Upper lobe of right lung (tissue), 1 donor: ENCODE data around the gene CAP2. TPM values are rescaled to one million over a fixed set of nuclear protein-coding genes. Genes with fewer than 3 reads are reported as not detected.

ENCODE experiments used
- ATAC-seq: fragments of 200-7000 bp; cut with Tn5 transposase; one replicate; pipeline ENCODE4 v1.9.1; 2020; ENCODE audit warnings: mild to moderate bottlenecking, moderate library complexity
- DNase-seq: peaks from one replicate; pipeline ENCODE4 v3.0.0-alpha.2; 2020
- H3K27ac ChIP-seq: fragments of 200-600 bp; one replicate; pipeline ENCODE4 v1.8.0; 2022
- H3K27me3 ChIP-seq: fragments of 200-600 bp; one replicate; pipeline ENCODE4 v1.8.0; 2022; ENCODE audit warnings: mild to moderate bottlenecking
- H3K36me3 ChIP-seq: fragments of 200-600 bp; one replicate; pipeline ENCODE4 v1.8.0; 2022
- H3K4me1 ChIP-seq: fragments of 200-600 bp; one replicate; pipeline ENCODE4 v1.8.0; 2022
- H3K4me3 ChIP-seq: fragments of 200-600 bp; one replicate; pipeline ENCODE4 v1.8.0; 2022; ENCODE audit warnings: mild to moderate bottlenecking
- H3K9me3 ChIP-seq: fragments of 200-600 bp; one replicate; pipeline ENCODE4 v1.8.0; 2022
- intact Hi-C: fragments of 100-400 bp; cut with DNase I; formaldehyde crosslinking; loops from one replicate; pipeline ENCODE4 v1.11.0; 2022
- total RNA-seq: library from RNA; stranded (reverse); fragmentation: NEBNext Ultra II Directional; extraction: Animal tissue kit (Norgen Biotek cat#: 25700); gene quantifications from one replicate; pipeline ENCODE4 v1.2.1, GENCODE V29; 2021
- TF ChIP-seq, protein P1 (sequence below): fragments of 200-600 bp; IDR thresholded peaks from one replicate; pipeline ENCODE4 v1.8.0; 2022; ENCODE audit warnings: antibody characterized with exemption
- donor health status: DM: no; HTN: yes; CAD: no; lungs with severe emphysema.

CAP2 gene
- total RNA-seq, 1 donor from 2014 or later = 7.2 TPM

- no peak overlapping the region for H3K4me3 ChIP-seq
- H3K27ac ChIP-seq = no peak overlapping the region
- TF ChIP-seq, protein P1, sequence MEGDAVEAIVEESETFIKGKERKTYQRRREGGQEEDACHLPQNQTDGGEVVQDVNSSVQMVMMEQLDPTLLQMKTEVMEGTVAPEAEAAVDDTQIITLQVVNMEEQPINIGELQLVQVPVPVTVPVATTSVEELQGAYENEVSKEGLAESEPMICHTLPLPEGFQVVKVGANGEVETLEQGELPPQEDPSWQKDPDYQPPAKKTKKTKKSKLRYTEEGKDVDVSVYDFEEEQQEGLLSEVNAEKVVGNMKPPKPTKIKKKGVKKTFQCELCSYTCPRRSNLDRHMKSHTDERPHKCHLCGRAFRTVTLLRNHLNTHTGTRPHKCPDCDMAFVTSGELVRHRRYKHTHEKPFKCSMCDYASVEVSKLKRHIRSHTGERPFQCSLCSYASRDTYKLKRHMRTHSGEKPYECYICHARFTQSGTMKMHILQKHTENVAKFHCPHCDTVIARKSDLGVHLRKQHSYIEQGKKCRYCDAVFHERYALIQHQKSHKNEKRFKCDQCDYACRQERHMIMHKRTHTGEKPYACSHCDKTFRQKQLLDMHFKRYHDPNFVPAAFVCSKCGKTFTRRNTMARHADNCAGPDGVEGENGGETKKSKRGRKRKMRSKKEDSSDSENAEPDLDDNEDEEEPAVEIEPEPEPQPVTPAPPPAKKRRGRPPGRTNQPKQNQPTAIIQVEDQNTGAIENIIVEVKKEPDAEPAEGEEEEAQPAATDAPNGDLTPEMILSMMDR = no peak
- no peaks in the 10 kb centered on the region for H3K36me3 ChIP-seq
- H3K9me3 ChIP-seq = no peaks in the 10 kb centered on the region
- intact Hi-C loops = no loop called here
- DNase-seq (no peak), ATAC-seq (no peak)
- H3K27me3 ChIP-seq = no peaks in the 10 kb centered on the region
- no peaks in the 10 kb centered on the region for H3K4me1 ChIP-seq
These were observed 38.5 kb upstream of the CAP2 start for GRCh38 chr6:17354700-17355403.

GRCh38 chr6:17355404-17355774 lies 38.0 kb upstream of the CAP2 start:
- ATAC-seq (no peak), DNase-seq (no peak)
- H3K36me3 ChIP-seq = no peaks in the 10 kb centered on the region
- no peak overlapping the region for H3K4me3 ChIP-seq
- intact Hi-C loops = no loop called here
- TF ChIP-seq, protein P1 = no peak
- H3K9me3 ChIP-seq = no peaks in the 10 kb centered on the region
- no peak overlapping the region for H3K27ac ChIP-seq
- no peaks in the 10 kb centered on the region for H3K27me3 ChIP-seq
- no peaks in the 10 kb centered on the region for H3K4me1 ChIP-seq

GRCh38 chr6:17358515-17358914 lies 34.9 kb upstream of the CAP2 start:
- Histone ChIP-seq H3K9me3 (no peaks in the 10 kb centered on the region), H3K36me3 (no peaks in the 10 kb centered on the region), H3K4me3 (no peak overlapping the region), H3K27ac (no peak overlapping the region), H3K27me3 (no peaks in the 10 kb centered on the region), H3K4me1 (no peaks in the 10 kb centered on the region)
- no peak for ATAC-seq
- DNase-seq = no peak
- intact Hi-C loops = no loop called here
- TF ChIP-seq, protein P1 = no peak

- intact Hi-C loops = no loop called here
- ATAC-seq = no peak
These were observed 32.8 kb upstream of the CAP2 start for GRCh38 chr6:17360564-17360963.

GRCh38 chr6:17361013-17361412 lies 32.4 kb upstream of the CAP2 start:
- no peaks in the 10 kb centered on the region for H3K36me3 ChIP-seq
- intact Hi-C loops = no loop called here
- DNase-seq (no peak), ATAC-seq (no peak)
- H3K27ac ChIP-seq = no peak overlapping the region
- no peaks in the 10 kb centered on the region for H3K27me3 ChIP-seq
- TF ChIP-seq, protein P1 = no peak
- no peaks in the 10 kb centered on the region for H3K4me1 ChIP-seq
- H3K9me3 ChIP-seq = no peaks in the 10 kb centered on the region
- H3K4me3 ChIP-seq = no peak overlapping the region

More at GRCh38 chr6:17360564-17360963, 32.8 kb upstream of the CAP2 start:
- Histone ChIP-seq H3K9me3 (no peaks in the 10 kb centered on the region), H3K4me1 (no peaks in the 10 kb centered on the region), H3K27ac (no peak overlapping the region), H3K36me3 (no peaks in the 10 kb centered on the region), H3K27me3 (no peaks in the 10 kb centered on the region), H3K4me3 (no peak overlapping the region)
- no peak for DNase-seq
- TF ChIP-seq, protein P1 = no peak

DNA sequence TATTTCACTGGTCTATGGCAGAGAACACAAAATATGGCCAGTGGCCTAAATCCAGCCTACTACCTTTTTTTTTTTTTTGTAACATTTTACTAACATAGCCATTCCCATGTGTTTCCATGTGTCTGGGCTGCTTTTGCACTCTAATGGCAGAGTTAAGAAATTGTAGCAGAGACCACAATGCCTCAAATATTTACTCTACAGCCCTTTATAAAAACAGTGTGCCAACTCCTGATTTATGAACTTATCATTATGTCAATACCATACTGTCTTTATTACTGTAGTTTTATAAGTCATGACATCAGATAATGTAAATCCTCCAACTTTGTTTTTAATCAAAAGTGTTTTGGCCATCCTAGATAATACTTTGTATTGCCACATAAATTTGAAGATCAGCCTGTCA lies 27.4 kb upstream of the CAP2 start:
- H3K27ac ChIP-seq = no peak overlapping the region
- TF ChIP-seq, protein P1 = no peak
- intact Hi-C loops = no loop called here

More for the DNA sequence above, 27.4 kb upstream of the CAP2 start:
- ATAC-seq (no peak), DNase-seq (no peak)
- Histone ChIP-seq H3K9me3 (peaks cover 14% of the 10 kb centered on the region), H3K36me3 (no peaks in the 10 kb centered on the region), H3K4me3 (no peak overlapping the region), H3K27me3 (no peaks in the 10 kb centered on the region), H3K4me1 (no peaks in the 10 kb centered on the region)
